NCI-H1930 (cell line): ENCODE data around the gene DST.

Experiments used
- DNase-seq, 2 experiments: peaks; one replicate each; lab custom pipeline; 2025; lab: John Stamatoyannopoulos, UW

The DST gene

GRCh38 chr6:56481957-56482356 is 160.7 kb downstream of the DST start:
- DNase-seq = no peak

- DNase-seq = no peak
Measured at GRCh38 chr6:56480654-56481337, 161.9 kb downstream of the DST start.

GRCh38 chr6:56480246-56480645 is 162.4 kb downstream of the DST start:
- no peak for DNase-seq

GRCh38 chr6:56479381-56479780 is 163.3 kb downstream of the DST start:
- no peak for DNase-seq

GRCh38 chr6:56478202-56478601 is 164.5 kb downstream of the DST start:
- DNase-seq = no peak

GRCh38 chr6:56477241-56477640 is 165.4 kb downstream of the DST start:
- no peak for DNase-seq

- no peak for DNase-seq
Measured at GRCh38 chr6:56475736-56476457, 166.8 kb downstream of the DST start.

GRCh38 chr6:56474532-56474931 is 168.2 kb downstream of the DST start:
- DNase-seq = no peak

- DNase-seq = no peak
Measured at GRCh38 chr6:56463443-56463842, 179.2 kb downstream of the DST start.

- DNase-seq = no peak
Measured at GRCh38 chr6:56459030-56459805, 183.5 kb downstream of the DST start.

- DNase-seq = no peak
Measured at GRCh38 chr6:56458324-56458884, 184.3 kb downstream of the DST start.

- DNase-seq = no peak
Measured at GRCh38 chr6:56456785-56457184, 185.9 kb downstream of the DST start.

- no peak for DNase-seq
Measured at GRCh38 chr6:56450882-56451739, 191.6 kb downstream of the DST start.

GRCh38 chr6:56450376-56450775 is 192.3 kb downstream of the DST start:
- no peak for DNase-seq

- no peak for DNase-seq
Measured at GRCh38 chr6:56448046-56448445, 194.6 kb downstream of the DST start.

- DNase-seq = no peak
Measured at GRCh38 chr6:56445818-56446217, 196.9 kb downstream of the DST start.

GRCh38 chr6:56444855-56445254 is 197.8 kb downstream of the DST start:
- DNase-seq = no peak

- no peak for DNase-seq
Measured at GRCh38 chr6:56440551-56440981, 202.1 kb downstream of the DST start.

GRCh38 chr6:56437171-56437900 is 205.4 kb downstream of the DST start:
- no peak for DNase-seq

GRCh38 chr6:56435754-56436153 is 206.9 kb downstream of the DST start:
- DNase-seq = no peak

GRCh38 chr6:56435326-56435725 is 207.4 kb downstream of the DST start:
- no peak for DNase-seq
